ENCODE measurements around the gene MGAT3. TPM values are rescaled to one million over a fixed set of nuclear protein-coding genes. Genes with fewer than 3 reads are reported as not detected.

The MGAT3 gene
- total RNA-seq, 1 donor from 2014 or later: 3.2 TPM

- Histone ChIP-seq H3K36me3 (no peaks in the 10 kb centered on the region), H3K9me3 (replicated peaks) (no peaks in the 10 kb centered on the region), H3K4me1 (peaks cover 86% of the 10 kb centered on the region), H3K27me3 (ENCODE audit: low read depth) (peaks cover 11% of the 10 kb centered on the region), H3K27ac (replicated peaks) (peak overlapping the region; percentile 89), H3K4me3 (peak overlapping the region; percentile 17)
- intact Hi-C loops (cut with micrococcal nuclease): no loop called here
- no peak for TF ChIP-seq CTCF (IDR thresholded peaks at IDR 0.05; ENCODE audit: borderline replicate concordance)
- DNase-seq: no peak
Observed at GRCh38 chr22:39471381-39472141, 14.7 kb downstream of the MGAT3 start.

- no peaks in the 10 kb centered on the region for H3K36me3 ChIP-seq
- peaks cover 77% of the 10 kb centered on the region for H3K4me1 ChIP-seq
- no peaks in the 10 kb centered on the region for H3K9me3 ChIP-seq (replicated peaks)
- peaks cover 11% of the 10 kb centered on the region for H3K27me3 ChIP-seq (ENCODE audit: low read depth)
- DNase-seq: no peak
- peak overlapping the region; percentile 89 for H3K27ac ChIP-seq (replicated peaks)
- intact Hi-C loops (cut with micrococcal nuclease): no loop called here
- H3K4me3 ChIP-seq: no peak overlapping the region
- TF ChIP-seq CTCF (IDR thresholded peaks at IDR 0.05; ENCODE audit: borderline replicate concordance): no peak
Observed at GRCh38 chr22:39472570-39473556, 16.1 kb downstream of the MGAT3 start.

- Histone ChIP-seq H3K36me3 (no peaks in the 10 kb centered on the region), H3K4me3 (no peak overlapping the region), H3K27ac (replicated peaks) (peak overlapping the region; percentile 89), H3K9me3 (replicated peaks) (no peaks in the 10 kb centered on the region), H3K27me3 (ENCODE audit: low read depth) (peaks cover 11% of the 10 kb centered on the region), H3K4me1 (peaks cover 75% of the 10 kb centered on the region)
- TF ChIP-seq CTCF (IDR thresholded peaks at IDR 0.05; ENCODE audit: borderline replicate concordance): no peak
- intact Hi-C loops (cut with micrococcal nuclease): no loop called here
- no peak for DNase-seq
Observed at GRCh38 chr22:39473851-39474250, 17.0 kb downstream of the MGAT3 start.

GRCh38 chr22:39474351-39475111, 17.7 kb downstream of the MGAT3 start:
- no peak for DNase-seq
- peak overlapping the region; percentile 89 for H3K27ac ChIP-seq (replicated peaks)
- intact Hi-C loops (cut with micrococcal nuclease): no loop called here
- H3K4me1 ChIP-seq: peaks cover 70% of the 10 kb centered on the region
- peaks cover 10% of the 10 kb centered on the region for H3K27me3 ChIP-seq (ENCODE audit: low read depth)
- H3K4me3 ChIP-seq: no peak overlapping the region
- no peaks in the 10 kb centered on the region for H3K9me3 ChIP-seq (replicated peaks)
- no peaks in the 10 kb centered on the region for H3K36me3 ChIP-seq
- TF ChIP-seq CTCF (IDR thresholded peaks at IDR 0.05; ENCODE audit: borderline replicate concordance): no peak

GRCh38 chr22:39475337-39475736, 18.5 kb downstream of the MGAT3 start:
- H3K4me1 ChIP-seq: peaks cover 62% of the 10 kb centered on the region
- no peak for TF ChIP-seq CTCF (IDR thresholded peaks at IDR 0.05; ENCODE audit: borderline replicate concordance)
- intact Hi-C loops (cut with micrococcal nuclease): no loop called here
- no peaks in the 10 kb centered on the region for H3K36me3 ChIP-seq
- peak overlapping the region; percentile 2 for H3K4me3 ChIP-seq
- peaks cover 5% of the 10 kb centered on the region for H3K27me3 ChIP-seq (ENCODE audit: low read depth)
- H3K27ac ChIP-seq (replicated peaks): peak overlapping the region; percentile 89
- no peaks in the 10 kb centered on the region for H3K9me3 ChIP-seq (replicated peaks)
- DNase-seq: no peak

Data from left ventricle myocardium inferior (tissue), 1 donor.